DMS79 treated with DMSO at 0.1 percent for 48 hours (cell line): ENCODE data around the gene ANXA4.

ENCODE experiments used
- DNase-seq: peaks from one replicate; lab custom pipeline; 2025; lab: John Stamatoyannopoulos, UW

ANXA4 gene

GRCh38 chr2:69847068-69847828 lies 105.3 kb downstream of the ANXA4 start:
- DNase-seq = no peak

- no peak for DNase-seq
Measured at GRCh38 chr2:69848186-69848790, 106.4 kb downstream of the ANXA4 start.

GRCh38 chr2:69858261-69858660 lies 116.3 kb downstream of the ANXA4 start:
- no peak for DNase-seq

- DNase-seq = no peak
Measured at GRCh38 chr2:69863298-69863697, 121.4 kb downstream of the ANXA4 start.
